ENCODE results near the gene IGF1R.

The IGF1R gene

GRCh38 chr15:98794211-98794610 lies 145.9 kb downstream of the IGF1R start:
- DNase-seq (ENCODE audit: low read depth in 1 of 2, low spot score in 1 of 2) = no peak

- DNase-seq (ENCODE audit: low read depth in 1 of 2, low spot score in 1 of 2) = no peak
These were observed 146.4 kb downstream of the IGF1R start for GRCh38 chr15:98794748-98795147.

GRCh38 chr15:98795980-98796379 lies 147.6 kb downstream of the IGF1R start:
- DNase-seq (ENCODE audit: low read depth in 1 of 2, low spot score in 1 of 2) = no peak

- no peak for DNase-seq (ENCODE audit: low read depth in 1 of 2, low spot score in 1 of 2)
These were observed 148.5 kb downstream of the IGF1R start for GRCh38 chr15:98796685-98797357.

GRCh38 chr15:98798375-98798893 lies 150.1 kb downstream of the IGF1R start:
- no peak for DNase-seq (ENCODE audit: low read depth in 1 of 2, low spot score in 1 of 2)

GRCh38 chr15:98799461-98800390 lies 151.4 kb downstream of the IGF1R start:
- DNase-seq (ENCODE audit: low read depth in 1 of 2, low spot score in 1 of 2) = no peak

- DNase-seq (ENCODE audit: low read depth in 1 of 2, low spot score in 1 of 2) = no peak
These were observed 152.3 kb downstream of the IGF1R start for GRCh38 chr15:98800437-98801233.

GRCh38 chr15:98801234-98801561 lies 152.9 kb downstream of the IGF1R start:
- no peak for DNase-seq (ENCODE audit: low read depth in 1 of 2, low spot score in 1 of 2)

- no peak for DNase-seq (ENCODE audit: low read depth in 1 of 2, low spot score in 1 of 2)
These were observed 153.8 kb downstream of the IGF1R start for GRCh38 chr15:98802187-98802586.

GRCh38 chr15:98803228-98804056 lies 155.1 kb downstream of the IGF1R start:
- DNase-seq (ENCODE audit: low read depth in 1 of 2, low spot score in 1 of 2) = no peak

GRCh38 chr15:98804057-98804380 lies 155.7 kb downstream of the IGF1R start:
- no peak for DNase-seq (ENCODE audit: low read depth in 1 of 2, low spot score in 1 of 2)

GRCh38 chr15:98805434-98806274 lies 157.3 kb downstream of the IGF1R start:
- no peak for DNase-seq (ENCODE audit: low read depth in 1 of 2, low spot score in 1 of 2)

- no peak for DNase-seq (ENCODE audit: low read depth in 1 of 2, low spot score in 1 of 2)
These were observed 158.0 kb downstream of the IGF1R start for GRCh38 chr15:98806275-98806895.

- no peak for DNase-seq (ENCODE audit: low read depth in 1 of 2, low spot score in 1 of 2)
These were observed 158.9 kb downstream of the IGF1R start for GRCh38 chr15:98807262-98807661.

GRCh38 chr15:98809273-98809672 lies 160.9 kb downstream of the IGF1R start:
- no peak for DNase-seq (ENCODE audit: low read depth in 1 of 2, low spot score in 1 of 2)

- DNase-seq (ENCODE audit: low read depth in 1 of 2, low spot score in 1 of 2) = no peak
These were observed 164.5 kb downstream of the IGF1R start for GRCh38 chr15:98812716-98813446.

- no peak for DNase-seq (ENCODE audit: low read depth in 1 of 2, low spot score in 1 of 2)
These were observed 165.6 kb downstream of the IGF1R start for GRCh38 chr15:98813951-98814350.

GRCh38 chr15:98815207-98815606 lies 166.9 kb downstream of the IGF1R start:
- no peak for DNase-seq (ENCODE audit: low read depth in 1 of 2, low spot score in 1 of 2)

- DNase-seq (ENCODE audit: low read depth in 1 of 2, low spot score in 1 of 2) = no peak
These were observed 169.4 kb downstream of the IGF1R start for GRCh38 chr15:98817745-98818144.

Measured in activated T-helper 1 cell treated with anti-CD3 and anti-CD28 coated beads, Interleukin-2, amount 50 U/mL, for 16 hours (primary cell).